GM18517 (cell line): ENCODE data around the gene MYO5B.
"Not testable (repeated sequence)": the region's sequence is repeated elsewhere in the genome, so short reads cannot be mapped to it uniquely, and the experiment has no call there.

Experiments used
- ATAC-seq: cut with Tn5 transposase; IDR thresholded peaks from one replicate; pipeline ENCODE4 v1.9.1; 2021; ENCODE audit warnings: mild to moderate bottlenecking, moderate library complexity; ENCODE audit not compliant: unreplicated experiment

Gene MYO5B

DNA sequence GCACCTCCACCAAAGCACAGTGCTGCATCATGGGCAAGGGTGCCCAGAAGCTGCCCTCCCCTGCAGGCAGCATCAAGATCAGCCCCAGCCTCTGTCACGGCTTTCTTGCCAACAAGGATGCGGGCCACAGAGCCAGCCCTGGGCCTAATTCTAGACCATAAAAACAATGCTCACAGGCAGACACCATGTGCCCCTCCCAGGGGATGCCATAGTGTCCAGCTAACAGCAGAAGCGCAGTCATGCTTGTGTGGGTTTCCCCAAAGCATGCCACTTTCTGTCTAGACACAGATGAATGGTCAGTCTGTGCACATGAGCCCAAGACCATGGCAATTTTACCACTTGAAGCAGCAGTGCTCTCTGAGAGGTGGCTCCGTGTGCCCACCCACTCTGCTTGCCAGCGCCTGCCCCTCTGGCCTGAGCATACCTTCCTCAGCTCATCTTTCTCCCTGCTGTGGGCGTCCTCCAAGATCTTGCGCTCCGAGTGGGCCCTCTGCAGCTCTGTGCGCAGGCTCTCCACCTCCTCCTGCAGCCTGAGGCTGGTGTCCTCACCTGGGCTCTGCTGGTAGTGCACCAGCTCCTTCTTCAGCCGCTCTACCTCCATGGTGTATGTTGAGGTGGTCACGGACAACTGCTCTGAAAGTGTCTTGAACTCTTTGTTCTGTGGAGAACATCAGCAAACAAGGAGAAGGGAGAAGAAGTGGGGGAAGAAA lies 300.3 kb downstream of the MYO5B start:
- no peak for ATAC-seq

DNA sequence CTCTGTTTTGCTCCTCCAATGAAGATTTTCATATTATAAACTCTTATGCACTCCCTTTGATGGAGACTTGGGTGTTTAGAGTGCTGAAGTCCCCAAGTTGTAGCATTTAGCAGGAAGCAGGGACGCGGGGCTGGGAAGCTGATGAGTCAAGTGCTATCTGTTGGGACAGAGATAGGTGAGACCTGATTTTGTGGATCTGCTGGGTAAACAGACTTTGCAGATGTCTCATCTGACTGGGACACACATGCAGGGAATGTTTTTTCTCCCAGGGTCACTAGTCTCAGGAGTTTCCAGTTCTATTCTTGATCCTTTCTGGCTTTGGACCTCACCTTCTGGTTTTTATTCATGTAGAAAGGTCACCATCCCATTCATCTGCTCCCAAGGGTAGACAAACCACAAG lies 301.9 kb downstream of the MYO5B start:
- no peak for ATAC-seq

DNA sequence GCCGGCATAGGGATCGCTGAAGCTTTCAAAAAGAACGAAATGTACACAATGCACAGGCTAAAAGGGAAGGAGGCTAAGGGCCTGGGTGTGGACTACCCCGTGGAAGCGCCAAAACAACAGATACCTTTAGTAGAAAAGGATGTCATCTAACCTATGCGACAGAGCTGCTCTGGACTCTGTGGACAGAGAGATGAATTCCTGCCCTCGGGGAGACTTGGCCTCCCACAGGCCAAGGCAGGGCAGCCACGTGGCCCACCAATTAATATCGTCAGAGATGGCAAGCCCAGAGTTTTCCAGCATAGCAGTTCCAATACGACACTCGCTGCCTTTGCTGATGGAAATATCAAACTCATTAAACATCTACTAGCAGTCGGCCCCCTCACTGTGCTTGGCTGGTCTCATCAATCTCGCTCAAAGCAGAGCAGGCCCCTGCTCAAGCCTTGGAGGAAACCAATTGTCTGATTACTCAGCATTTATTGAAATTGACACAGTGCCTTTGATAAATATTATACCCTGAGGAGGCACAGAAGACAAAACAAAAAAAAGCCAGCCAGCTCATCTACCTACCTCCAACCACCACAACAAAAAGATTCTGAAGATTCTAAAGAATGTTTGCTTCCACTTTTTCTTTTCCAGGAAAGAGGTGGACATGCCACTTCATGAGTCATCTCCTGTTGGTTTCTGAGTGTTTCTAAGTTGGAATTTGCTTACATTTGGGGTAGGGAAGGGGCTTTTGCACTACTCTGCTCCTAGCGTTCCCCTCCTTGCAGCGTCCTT lies 302.6 kb downstream of the MYO5B start:
- ATAC-seq, result no peak

DNA sequence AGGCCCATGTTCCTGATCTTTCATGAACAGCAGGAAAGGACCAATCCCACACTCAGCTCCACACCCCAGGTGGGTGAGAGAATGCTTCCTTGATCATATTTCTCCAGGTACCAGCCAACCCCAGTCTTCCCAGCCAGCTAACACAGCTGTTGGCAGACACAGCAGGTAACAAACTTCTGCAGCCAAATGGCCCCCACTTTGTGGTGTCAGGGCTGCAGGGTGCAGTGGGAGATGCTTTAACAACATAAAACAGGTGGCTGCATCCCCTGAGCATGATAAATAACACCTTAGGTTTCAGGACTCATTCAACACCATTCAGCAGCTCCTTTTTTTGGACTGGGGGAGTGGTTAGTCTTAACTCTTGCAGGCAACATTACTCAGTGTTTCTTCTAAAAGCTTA lies 304.9 kb downstream of the MYO5B start:
- ATAC-seq, result no peak

DNA sequence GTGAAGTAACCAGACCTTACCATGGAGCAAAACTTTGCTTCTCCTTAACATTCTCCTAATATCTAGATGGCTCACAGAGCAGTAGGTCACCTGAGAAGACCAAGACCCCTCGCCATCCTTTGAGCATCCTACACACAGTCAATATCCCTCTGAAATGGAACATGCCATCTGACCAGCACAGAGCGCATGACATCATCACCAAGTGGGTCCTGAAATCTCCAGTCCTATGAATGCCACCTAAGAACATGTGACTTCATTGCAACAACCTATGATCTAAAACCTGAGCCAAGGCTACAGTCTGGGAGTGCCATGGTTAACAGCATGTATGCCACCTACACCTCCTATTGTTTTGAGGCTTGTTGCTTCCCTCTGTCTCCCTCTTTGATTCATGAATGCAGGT lies 305.4 kb downstream of the MYO5B start:
- ATAC-seq, result not testable (repeated sequence)

- ATAC-seq, result no peak
Measured at GRCh38 chr18:49886891-49887764, 307.8 kb downstream of the MYO5B start.

- no peak for ATAC-seq
Measured at GRCh38 chr18:49884959-49885358, 310.0 kb downstream of the MYO5B start.

DNA sequence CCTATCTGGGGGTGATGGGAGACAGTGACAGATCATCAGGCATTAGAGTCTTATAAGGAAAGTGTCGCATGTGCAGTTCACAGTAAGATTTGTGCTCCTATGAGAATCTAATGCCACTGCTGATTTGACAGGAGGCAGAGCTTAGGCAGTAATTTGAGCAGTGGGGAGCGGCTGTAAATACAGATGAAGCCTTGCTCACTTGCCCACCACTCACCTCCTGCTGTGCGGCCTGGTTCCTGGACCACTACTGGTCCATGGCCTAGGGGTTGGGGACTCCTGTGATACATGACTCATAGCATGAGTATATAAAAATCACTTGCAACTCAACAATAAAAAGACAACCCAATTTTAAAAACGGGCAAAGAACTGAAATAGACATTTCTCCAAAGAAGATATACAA lies 310.5 kb downstream of the MYO5B start:
- ATAC-seq, result no peak

DNA sequence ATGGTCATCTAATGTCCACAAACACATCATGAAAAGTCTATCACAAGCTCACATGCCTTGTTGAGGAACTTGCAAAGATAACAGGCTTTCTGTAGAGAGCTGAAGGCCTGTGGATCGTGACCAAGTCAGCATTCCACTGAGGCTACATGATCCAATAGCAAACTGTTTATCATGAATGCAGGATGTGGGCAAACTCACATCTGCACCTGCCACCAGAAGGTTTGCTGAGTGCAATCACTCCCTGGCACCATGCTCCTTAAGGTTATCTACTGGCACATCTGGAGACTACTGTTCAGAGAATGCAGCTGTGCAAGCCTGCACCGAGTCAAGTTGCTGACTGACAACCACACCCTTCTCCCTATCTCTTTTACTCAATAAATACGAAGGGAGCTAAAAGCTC lies 314.3 kb downstream of the MYO5B start:
- no peak for ATAC-seq

GRCh38 chr18:49879271-49879580 lies 315.7 kb downstream of the MYO5B start:
- ATAC-seq, result no peak

- no peak for ATAC-seq
Measured at GRCh38 chr18:49878567-49879270, 316.2 kb downstream of the MYO5B start.

DNA sequence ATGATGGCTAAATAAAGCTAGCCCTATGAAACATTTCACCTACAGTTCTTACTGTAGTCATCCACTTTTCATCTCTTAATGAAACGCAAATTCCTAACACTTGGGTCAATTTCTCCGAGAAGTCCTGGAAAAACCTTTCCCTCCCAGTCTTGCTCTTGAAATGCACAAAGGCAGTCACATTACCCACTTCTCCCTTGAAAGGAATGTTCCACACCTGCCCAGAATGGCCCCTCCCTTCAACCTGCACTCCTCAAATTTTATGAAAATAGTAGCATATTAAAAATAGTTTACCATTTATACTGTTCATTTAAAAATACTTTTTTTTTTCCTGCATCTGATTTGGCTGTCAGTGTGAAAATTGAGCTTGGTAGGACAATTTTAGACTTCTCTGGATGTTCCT lies 316.9 kb downstream of the MYO5B start:
- no peak for ATAC-seq

DNA sequence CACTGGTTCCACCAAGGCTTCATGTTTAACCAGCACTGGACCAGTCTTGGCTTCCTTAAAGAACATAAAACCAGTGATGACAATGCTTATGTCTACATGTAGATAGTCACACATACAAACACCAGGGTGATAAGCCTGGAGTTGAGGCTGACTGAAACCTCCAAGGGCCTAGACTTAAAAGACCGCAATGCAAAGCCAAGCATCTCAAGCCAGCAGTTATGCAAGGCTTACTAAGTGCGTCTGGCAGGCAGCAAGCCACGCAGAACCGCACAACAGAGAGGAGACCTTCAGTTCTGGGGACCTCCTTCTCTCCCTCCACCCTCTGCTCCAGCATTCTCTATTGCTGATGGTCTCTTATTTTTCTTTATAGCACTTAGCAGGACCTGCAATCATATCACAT lies 318.4 kb downstream of the MYO5B start:
- no peak for ATAC-seq

- no peak for ATAC-seq
Measured at GRCh38 chr18:49875783-49876182, 319.2 kb downstream of the MYO5B start.

DNA sequence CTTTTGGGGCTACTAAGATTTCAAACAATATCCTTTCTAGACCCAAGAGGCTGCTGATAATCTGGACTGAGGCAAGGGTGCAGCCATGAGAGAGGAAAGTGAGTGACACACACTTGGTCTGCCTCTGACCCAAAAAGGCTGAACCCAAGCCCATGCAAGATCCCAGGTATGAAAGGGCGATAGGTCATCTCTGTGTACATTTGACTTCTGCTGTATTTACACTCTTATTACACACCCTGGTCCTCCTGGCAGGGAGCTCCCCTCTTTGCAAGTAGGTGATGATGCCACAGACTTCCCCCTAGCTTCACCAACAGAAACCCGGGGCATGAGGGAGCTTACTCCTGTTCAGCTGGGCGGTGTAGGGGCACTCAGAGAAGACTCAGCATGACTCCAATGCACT lies 319.8 kb downstream of the MYO5B start:
- no peak for ATAC-seq

DNA sequence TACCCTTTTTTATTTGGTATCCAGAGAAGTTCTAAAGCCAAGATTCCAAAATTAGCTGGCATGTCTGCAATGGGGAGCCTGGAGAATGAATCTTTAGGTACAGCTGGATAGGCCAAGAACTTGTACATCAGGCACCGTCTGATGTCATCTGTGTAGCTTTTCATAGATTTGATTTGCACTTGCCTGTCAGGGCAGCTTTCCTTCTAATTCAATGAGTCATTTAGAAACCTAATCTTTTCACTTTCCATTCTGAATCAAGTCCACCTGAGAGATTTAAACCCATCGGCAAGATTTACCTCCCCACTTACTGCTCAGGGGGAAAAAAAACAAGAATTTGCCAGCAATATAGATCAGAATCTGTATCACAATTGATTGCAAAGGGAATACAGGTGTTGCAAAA lies 320.7 kb downstream of the MYO5B start:
- ATAC-seq, result no peak

- no peak for ATAC-seq
Measured at GRCh38 chr18:49869354-49869753, 325.6 kb downstream of the MYO5B start.

DNA sequence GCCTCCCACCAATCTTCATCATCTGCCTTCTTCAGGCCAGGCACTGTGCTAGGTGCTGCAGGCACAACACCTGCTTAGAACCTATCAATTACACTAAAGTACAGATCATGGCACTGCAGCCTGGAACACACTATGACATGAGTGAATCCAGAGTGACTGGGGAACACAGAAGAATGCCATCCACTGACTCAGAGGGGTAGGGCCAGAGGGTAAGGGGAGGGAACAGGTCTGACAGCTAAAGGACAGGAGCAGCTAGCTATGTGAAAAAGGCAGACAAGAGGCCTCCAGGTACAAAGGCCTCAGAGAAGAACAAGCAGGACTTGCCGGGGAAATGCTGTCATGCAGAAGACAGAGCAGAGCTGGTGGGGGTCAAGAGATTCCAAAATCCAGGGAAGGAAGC lies 328.3 kb downstream of the MYO5B start:
- ATAC-seq, result no peak

- ATAC-seq, result no peak
Measured at GRCh38 chr18:49865401-49865800, 329.5 kb downstream of the MYO5B start.

DNA sequence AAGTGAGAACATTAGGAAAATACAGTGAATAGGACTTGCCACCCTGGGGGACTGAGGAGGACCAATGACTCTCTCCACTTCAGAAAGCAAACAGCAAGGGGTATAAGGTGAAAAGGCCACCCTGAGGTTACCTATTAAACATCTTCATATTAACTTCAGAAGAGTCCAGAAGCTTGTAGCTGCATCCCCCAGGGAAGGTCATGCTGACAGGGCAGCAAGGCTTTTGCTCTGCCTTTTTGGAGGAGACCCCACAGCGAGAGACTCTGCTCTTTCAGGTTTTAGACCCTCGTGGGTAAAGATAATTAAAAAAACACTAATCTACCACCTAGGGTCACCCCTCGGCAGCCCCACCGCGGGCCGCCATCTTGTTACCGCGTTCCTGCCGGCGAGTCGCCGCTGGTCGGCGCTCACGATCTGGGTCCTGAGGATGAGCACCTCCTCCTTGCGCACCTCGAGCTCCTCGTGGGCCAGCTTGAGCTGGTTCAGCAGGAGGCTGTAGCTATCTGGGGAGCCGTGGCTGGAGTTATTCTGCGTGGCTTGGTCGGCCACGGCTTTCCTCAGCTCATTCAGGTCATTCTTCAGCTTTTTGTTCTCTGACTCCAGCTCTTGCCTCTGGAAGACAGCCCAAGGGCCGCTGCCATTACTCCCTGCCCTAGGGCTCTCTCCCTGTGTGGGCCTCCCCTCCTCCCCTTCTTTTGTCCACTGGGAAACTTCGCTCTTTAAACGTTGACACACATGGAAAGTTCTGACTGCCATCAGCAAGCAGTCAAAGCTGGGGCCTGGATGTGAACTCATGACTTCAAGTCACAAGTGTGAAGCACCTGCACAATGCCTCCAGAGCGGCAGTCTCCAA lies 331.0 kb downstream of the MYO5B start:
- no peak for ATAC-seq
